Measurements from ENCODE around the gene UMAD1. TPM values are rescaled to one million over a fixed set of nuclear protein-coding genes. Genes with fewer than 3 reads are reported as not detected.

UMAD1 gene
- total RNA-seq, 2 donors from 2014 or later = 10.7 to 12.3 TPM

DNA sequence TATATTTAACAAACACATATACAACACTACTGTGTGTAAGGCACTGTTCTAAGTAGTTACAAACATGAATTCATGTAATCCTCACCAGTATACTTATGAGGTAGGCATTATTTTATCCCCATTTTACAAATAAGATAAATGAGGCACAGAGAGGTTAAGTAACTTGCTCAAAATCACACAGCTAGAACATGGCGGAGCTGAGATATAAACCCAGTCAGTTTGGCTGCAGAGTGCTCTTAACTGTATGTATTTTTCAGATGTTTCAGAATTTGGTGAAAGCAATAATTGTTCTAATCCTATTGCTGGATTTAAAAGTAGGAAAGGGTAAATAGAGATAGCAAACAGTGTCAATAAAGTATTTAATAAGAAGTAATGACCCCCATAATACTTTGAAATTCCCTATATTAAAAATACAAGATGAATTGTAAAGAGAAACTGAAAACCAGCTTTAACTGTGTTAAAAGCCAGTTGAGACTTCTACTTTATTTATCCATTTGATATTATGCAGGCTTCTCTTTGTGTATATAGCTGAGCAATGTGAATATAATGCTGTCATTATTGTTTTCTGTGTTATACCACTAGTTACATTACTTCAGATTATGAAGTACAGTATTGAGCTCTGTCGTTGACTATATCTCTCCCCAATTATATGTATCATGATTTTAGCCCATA, 110.2 kb downstream of the UMAD1 start:
- intact Hi-C loops (cut with DNase I) = loop anchor here in 1 of 2 donors (10.0 kb wide), 1 partner anchor 66 kb away; no protein-coding TSS in a partner anchor
- DNase-seq (ENCODE audit: low spot score) = no peak

DNA sequence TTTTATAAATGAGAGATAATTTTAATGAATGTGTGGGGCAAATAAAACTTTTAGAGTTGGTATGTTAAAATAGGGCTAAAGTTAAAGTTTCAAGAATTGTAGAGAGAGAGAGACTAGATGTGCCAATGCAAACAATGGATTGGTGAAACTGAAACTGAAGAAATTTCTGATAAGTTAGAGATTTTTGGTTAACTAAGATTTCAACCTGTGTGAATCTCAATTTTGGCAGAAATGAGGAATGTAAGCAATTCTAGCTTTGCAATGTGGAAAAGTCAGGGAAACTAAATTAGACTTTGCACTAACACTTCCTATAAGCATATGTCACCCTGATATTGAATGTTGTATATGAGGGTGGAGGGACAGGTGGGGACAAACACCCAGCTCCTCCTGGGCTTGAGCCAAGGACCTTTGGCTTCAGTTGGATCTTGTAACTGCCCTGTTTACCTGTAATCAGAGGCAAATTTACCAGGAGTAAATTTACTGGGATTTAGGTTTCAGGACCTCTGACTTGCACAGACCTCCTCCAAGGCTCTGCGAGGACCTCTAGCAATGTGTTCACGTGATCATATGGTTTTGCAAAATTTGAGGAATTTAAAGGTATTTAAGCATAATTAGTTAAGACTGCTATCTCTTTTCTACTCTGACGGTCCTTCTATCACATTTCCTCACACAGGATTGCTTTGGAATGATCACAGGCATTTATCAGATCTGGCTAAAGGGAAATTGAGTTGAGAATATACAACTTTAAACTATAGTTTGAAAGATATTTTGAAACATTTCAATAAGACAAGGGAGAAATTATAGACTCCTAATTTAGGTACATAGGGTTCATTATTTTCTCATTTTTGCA, 110.9 kb downstream of the UMAD1 start:
- no peak for DNase-seq (ENCODE audit: low spot score)
- intact Hi-C loops (cut with DNase I) = loop anchor here in 1 of 2 donors (10.0 kb wide), 1 partner anchor 67 kb away; no protein-coding TSS in a partner anchor

DNA sequence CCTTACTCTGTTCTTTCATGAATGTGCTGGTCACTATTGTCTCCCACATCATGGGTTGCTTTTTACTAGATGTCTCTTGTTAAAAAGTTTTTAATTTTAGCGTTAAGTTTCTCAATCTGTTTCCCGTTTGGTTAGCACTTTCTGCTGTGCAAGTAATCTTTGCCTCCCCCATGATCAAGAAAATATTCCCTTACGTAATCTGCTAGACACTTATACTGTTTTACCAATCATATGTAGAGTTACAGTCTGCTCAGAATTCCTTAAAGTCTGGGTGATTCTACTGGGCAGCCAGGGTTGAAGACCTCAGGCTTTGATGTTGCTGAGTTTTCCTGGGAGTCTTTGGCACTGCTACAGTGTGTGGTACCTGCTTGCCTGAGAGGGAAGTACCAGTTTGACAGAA, 116.0 kb downstream of the UMAD1 start:
- intact Hi-C loops (cut with DNase I) = loop anchor here in 1 of 2 donors (10.0 kb wide), 1 partner anchor 72 kb away; no protein-coding TSS in a partner anchor
- DNase-seq (ENCODE audit: low spot score) = no peak

DNA sequence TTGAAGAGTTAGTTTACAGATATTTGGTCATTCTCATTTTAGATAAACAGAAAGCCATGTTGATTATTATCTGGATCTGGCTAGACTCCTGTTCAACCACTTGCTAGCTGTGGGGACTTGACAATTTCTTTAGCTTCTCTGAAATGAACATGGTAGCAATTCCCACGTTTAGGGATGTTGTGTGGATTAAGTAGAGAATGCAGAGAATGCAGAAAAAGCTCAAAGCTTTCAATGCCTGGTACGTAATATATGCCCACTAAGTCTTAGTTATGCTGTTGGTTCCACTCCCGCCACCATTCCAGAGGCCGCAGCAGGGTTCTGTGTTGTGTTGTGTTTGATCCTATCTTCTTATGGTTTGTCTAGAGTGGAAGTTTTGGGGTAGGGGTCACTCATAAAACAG, 117.0 kb downstream of the UMAD1 start:
- DNase-seq (ENCODE audit: low spot score) = no peak
- intact Hi-C loops (cut with DNase I) = loop anchor here in 1 of 2 donors (10.0 kb wide), 1 partner anchor 73 kb away; no protein-coding TSS in a partner anchor

DNA sequence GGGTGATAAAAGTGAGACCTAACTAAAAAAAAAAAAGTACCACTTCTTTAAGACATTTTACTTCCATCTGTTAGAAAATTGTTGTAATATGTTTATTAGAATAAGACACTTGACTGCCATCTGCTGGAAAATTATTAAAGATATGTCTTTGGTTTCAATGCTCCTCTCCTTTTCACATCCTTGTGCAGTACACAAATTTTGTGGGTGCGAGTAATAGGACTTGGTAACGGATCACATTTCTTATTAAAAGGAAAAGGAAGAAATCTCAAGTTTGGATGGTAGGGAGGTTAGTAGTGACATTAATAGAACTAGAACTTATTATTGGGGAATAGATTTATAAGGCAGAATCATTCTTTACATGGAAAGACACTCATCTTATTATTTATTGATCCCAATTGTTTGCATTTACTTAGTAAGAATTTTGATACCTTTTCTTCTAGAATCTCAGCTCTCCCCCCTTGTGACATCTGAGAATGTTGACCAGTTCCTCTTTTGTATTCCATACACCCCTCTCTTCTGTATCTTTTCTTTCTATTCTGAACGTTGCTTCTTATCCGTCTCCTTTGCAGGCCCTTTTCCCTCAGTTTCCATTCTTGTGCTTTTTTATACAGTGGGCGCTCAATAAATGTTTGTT, 120.9 kb downstream of the UMAD1 start:
- DNase-seq (ENCODE audit: low spot score) = no peak
- intact Hi-C loops (cut with DNase I) = no loop called here

DNA sequence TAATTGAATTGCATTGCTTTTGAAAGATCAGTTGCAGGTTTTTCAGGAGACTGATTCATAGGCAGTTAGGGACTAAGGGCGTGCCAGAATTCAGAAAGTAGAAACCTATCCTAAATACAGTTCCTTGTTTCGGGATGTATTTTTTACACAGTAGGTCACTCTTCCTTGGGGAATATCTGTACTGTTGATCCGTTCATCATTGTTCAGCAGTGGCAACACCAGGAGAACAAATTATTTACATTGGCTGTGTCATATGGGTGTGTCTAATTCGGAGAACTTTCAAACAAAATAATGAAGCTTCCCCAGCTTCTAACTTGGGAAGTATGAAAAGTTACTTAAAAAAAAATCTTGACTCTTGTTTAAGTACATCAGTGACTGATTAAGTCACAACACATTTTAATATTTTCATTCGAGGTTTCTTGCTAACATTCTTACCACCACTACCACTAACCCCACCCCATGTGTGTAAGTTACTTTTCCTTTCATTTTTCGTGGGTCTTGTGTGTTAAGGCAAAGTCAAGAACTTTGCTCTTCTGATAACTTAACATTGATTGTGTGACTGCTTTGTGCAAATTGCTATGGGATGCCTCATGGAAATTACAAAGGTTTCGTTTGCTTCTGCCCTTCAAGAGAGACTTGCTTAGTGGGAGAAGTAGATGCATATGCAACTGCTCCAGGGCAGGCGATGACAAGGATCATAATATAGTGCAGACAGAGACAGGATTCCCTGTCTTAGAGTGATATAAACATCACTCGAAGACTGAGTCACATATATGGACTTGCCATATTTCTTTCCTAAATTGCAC, 121.6 kb downstream of the UMAD1 start:
- no peak for DNase-seq (ENCODE audit: low spot score)
- intact Hi-C loops (cut with DNase I) = no loop called here

DNA sequence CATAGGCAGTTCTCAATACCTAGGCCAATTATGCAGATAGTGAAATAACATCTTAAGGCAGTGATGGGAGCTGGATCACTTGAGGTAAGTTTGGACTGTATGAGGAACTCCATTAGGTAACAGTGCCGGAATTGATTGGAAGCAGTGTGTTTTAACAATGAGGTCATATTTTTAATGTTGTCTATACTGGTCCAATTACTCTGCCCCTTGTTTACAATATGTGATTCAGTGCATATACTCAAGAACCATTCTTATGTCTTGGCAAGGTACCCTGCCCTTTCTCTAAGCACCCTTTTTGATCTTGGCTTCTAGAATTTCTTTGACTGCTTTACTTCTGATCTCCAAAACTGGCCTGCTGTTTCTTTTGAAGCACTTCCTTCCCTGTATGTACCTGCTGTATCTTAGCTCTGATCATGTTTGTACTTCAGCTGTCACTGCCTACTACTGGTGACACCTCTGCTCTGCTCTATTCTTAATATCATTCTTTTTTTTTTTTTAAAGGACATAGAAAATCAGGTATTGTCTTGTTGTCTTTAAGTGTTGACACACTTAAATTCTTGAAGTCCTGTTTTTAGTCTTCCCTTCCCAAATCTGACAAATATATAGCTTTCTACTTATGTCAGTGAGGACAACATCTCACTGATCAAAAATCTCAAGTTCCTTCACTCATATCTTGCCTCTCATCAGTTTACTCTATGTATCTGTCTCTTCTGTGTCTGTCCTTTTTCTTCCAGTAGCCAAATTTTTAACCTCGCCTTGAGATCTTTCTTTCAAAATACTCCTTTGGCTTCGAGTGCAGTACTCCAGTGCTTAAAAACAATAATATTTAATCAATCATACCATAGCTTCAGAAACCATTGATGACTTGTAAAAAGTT, 124.2 kb downstream of the UMAD1 start:
- intact Hi-C loops (cut with DNase I) = no loop called here
- DNase-seq (ENCODE audit: low spot score) = no peak

DNA sequence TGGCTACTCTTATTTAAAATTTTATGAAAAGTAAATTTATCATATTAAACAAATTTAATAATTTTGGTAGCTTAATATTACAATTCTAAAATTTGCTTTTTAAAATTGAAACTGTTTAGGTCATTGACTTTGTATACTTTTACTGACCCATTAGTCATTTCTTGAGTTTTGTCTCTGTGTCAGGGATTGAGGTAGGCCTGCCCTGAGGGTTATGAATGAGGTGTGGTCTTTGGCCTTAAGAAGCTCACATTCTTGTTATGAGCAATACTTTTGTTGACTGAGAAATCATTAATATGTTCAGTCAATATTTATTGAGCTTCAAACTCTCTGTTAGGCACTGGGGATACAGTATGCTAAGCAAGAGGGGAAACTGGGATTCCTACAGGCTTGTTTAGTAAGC, 124.9 kb downstream of the UMAD1 start:
- DNase-seq (ENCODE audit: low spot score) = no peak
- intact Hi-C loops (cut with DNase I) = no loop called here

DNA sequence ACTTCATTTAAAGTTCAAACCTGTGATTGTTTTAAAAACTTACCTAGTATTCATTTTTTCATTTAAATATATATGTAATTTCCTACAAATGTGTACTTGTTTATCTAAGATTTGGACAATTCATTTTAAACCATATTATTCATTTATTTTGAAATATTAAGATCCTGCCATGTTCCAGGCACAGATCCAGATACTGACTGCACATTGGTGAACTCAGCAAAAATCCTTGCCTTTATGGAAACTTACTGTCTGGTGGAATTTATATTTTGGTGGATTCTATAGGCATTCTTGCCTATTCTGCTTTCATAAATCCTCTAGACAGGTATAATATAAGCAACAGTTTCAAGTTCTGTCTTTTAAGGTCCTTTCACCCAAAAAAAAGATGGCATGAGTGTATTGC, 126.1 kb downstream of the UMAD1 start:
- intact Hi-C loops (cut with DNase I) = no loop called here
- DNase-seq (ENCODE audit: low spot score) = no peak

DNA sequence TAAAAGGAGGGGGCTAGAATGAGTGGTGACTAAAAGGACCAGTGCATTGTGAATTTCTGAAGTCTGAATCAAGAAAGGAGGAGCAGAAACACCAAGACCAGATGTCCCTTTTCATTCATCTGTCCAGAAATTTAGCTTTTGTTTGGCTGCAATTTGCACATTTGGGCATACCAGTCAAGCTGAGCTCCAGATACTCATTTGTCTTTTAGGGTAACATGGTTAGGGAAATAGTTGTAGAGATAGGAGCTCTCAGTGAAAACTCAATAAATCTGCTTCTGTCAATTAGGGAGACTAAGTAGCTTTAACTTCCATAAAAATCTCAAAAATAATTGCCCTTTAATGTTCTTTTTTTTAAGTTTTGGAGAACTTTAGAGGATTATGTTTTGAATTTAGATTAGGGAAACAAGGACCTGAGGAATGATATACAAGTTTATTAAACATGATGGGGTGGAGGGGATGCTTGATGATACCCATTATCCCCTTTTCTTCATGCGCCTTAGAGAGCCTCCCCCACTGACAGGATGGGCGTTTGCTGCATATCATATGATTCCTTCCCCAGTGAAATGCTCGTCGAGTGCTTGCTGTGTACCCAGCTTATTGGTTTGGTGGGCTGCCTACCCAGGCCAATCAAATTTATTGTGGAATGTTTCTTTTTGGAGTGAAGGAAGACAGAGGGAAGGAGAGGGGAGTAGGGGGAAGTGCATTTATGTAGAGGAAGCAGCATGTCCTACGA, 128.6 kb downstream of the UMAD1 start:
- intact Hi-C loops (cut with DNase I) = no loop called here
- DNase-seq (ENCODE audit: low spot score) = no peak

DNA sequence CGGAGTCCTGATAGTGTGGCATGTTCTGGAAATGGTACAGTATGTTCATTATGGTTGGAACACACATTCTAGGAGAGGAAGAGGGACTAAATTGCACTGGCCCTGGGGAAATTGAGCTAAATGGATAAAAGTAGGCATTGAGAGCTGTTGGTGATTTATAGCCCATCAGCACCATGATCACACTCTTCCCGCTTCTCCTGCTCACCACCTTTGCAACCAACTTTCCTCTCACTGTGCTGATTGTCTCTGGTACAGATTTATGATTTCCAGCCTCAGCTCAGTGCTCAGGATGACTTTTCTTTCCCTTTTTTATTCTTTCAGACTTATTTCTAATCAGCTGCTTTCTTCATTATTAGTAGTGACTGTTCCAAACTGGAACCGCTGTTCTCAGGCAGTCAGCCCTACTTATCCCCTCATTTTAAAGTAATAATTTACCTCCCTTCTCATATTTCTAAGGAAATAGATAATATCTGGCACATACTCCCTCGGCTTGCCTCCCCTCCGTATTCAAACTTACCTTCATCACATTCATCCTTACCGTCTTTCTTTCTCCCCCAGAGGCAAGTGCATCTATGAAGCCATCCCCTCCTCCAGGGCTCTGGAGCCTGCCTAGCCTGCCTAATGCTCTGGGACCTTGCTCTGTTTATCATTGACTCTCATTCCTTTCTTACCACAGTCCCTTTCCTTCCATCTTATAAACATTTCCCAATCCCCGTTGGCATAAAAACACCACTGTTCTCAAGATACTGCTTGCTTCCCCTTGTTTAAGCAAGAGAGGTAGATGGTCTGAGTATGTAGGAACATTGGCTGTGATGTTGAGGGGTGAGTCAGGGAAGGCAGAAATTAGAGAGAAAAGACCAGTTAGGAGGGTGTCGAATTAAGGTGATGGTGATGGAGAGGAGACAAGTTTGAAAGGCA, 129.4 kb downstream of the UMAD1 start:
- intact Hi-C loops (cut with DNase I) = no loop called here
- no peak for DNase-seq (ENCODE audit: low spot score)

DNA sequence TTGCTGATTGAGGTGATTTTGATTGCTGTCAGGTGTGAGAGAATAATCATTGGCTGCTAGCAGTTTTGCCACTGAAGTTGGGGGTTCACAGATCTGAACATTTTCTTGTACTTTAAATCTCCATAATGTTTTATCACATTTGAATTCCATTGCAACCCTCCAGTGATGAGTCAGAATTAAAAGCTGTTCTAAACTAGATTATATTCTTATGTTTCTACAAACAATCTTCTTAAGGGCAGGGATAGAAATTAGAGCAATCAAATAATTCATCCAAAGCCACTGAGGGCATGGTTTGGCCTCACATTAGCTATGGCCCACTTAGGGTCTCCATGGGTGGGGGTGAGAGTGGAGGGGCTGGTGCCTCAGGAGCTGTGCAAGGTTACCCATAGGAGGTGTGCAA, 130.9 kb downstream of the UMAD1 start:
- DNase-seq (ENCODE audit: low spot score) = no peak
- intact Hi-C loops (cut with DNase I) = no loop called here

DNA sequence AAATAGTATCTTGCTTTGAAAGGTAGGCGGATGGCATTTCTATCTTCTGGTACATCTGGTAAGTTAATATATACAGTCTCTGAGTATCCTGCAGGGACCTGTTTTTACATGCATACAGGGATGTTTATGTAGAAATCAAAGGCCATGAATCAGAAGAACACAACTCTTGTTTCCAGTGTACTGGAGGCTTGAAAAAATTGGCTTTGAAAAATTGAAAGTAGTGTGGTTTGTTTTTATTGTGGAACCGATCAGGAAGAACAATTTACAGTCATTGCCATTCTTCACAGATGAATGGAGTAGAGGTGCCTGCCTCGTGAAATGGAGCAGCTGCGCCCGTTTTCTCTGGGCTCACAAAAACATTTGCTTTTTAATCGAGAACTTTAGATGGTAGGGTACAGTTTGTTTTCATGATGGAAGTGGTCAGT, 131.9 kb downstream of the UMAD1 start:
- intact Hi-C loops (cut with DNase I) = no loop called here
- no peak for DNase-seq (ENCODE audit: low spot score)

DNA sequence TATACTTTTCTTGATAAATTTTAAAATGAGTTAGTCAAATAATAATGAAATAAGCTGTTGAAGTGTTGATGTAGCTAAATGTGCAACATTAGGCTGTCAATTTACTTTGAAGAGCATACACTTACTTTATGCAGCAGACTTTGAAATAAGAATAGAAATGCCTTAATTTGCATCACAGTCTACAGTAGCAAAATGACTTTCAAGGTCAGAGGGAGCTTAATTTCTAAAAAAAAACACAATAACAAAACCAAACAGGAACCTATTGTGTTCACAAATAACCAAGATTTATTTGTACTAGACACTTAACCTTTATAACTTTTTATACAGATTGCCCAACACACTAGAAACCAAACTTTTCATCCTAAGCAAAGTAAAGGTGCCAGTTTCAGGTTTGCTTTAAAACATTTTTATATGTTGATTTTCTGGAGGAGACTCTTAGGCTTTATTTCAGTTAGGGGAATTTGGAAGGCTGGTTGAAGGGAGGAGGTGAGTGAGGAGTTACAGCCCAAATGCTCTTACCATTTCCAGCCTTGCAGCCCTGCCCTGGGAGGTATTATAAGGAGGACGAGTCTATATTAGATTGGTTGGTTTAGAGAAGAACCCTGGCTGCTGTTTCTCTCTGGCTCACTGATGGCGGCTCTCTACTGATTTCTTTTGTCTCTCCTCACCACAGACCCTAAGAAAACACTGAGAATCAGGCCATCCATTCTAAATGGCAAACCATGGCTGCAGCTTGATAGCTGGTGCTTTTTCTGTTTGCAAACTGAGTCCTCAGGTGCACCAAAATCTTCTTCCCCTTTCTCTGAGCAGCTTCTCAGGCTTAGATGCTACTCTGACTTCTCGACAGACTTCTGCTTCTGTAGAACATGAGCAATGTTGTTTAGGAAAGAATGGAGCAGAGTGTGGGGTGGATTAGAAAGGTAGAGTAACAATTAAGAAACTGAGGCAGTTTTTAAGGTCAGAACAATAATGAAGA, 133.1 kb downstream of the UMAD1 start:
- no peak for DNase-seq (ENCODE audit: low spot score)
- intact Hi-C loops (cut with DNase I) = no loop called here

DNA sequence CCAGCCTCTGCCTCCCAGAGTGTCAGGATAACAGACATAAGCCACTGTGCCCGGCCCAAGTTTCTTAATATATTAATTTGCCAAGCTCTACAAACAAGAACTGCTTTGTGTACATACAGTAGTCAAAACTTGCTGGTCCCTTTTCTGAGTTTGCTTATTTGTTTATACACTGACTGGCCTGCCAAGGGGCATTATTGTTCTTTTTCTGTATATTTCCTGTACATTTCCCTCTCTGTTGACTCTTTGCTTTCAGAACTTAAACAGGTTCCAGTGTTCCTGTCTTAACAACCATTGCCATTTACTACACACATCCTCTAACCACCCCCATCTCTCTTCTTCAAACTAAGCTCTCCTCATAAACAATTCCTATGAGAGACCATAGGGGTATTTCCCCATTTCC, 139.3 kb downstream of the UMAD1 start:
- intact Hi-C loops (cut with DNase I) = no loop called here
- no peak for DNase-seq (ENCODE audit: low spot score)

DNA sequence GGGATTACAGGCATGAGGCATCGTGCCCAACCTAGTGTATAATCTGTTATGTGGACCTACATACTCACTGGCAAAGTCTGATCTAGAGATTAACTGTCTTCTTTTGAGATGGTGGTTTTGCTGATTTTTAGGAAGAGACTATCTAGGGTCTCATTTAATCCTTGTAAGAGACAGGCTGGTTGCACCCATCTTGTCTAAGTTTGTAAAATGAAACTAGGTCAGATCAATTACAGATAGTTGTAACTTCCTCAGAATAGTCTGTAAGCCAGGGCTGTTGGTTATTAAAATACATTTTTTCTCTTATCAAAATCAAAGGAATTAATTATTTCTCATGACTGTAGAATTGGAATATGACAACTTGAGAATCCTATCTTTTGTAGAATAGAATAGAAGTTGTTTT, 142.4 kb downstream of the UMAD1 start:
- DNase-seq (ENCODE audit: low spot score) = no peak

More for the DNA sequence above, 142.4 kb downstream of the UMAD1 start:
- intact Hi-C loops (cut with DNase I) = no loop called here

Data from posterior vena cava (tissue), 2 donors.